ENCODE results near the gene DLG2. TPM values are rescaled to one million over a fixed set of nuclear protein-coding genes. Genes with fewer than 3 reads are reported as not detected.
"Not testable (repeated sequence)": the region's sequence is repeated elsewhere in the genome, so short reads cannot be mapped to it uniquely, and the experiment has no call there.

Gene DLG2
- total and polyA plus RNA-seq, 4 donors: 0.30 to 5.5 (median 0.68) TPM

GRCh38 chr11:83600661-83601060 lies 2026.5 kb downstream of the DLG2 start (continued):
- TF ChIP-seq NR2F2 (IDR thresholded peaks at IDR 0.05): no peak
- no peak for TF ChIP-seq HNF4A (conservative IDR thresholded peaks at IDR 0.05)
- no peak for TF ChIP-seq FOXA1 (IDR thresholded peaks at IDR 0.05)
- TF ChIP-seq EGR1 (IDR thresholded peaks at IDR 0.05; ENCODE audit: low read depth in 2 of 2): no peak

- WGBS: 89% methylated on average over 3 of the region's 3 CpGs
- DNase-seq (ENCODE audit: low spot score): no peak
- TF ChIP-seq MAX (IDR thresholded peaks at IDR 0.05) (no peak), FOXA1 (IDR thresholded peaks at IDR 0.05) (no peak), JUND (IDR thresholded peaks at IDR 0.05) (no peak), GABPA (IDR thresholded peaks at IDR 0.05 in 1 of 2, conservative IDR thresholded peaks at IDR 0.05 in 1 of 2) (no peak), CTCF (IDR thresholded peaks at IDR 0.05; ENCODE audit: low read depth, low read length, missing input control) (no peak)
- H3K27me3 ChIP-seq (ENCODE audit: control insufficient read depth in 4 of 4, insufficient read depth in 4 of 4, low read length in 3 of 4): no peaks in the 10 kb centered on the region
- H3K9me3 ChIP-seq (ENCODE audit: control insufficient read depth in 4 of 4, low read length in 3 of 4): no peaks in the 10 kb centered on the region
- no peak overlapping the region for H3K9ac ChIP-seq (ENCODE audit: low read depth in 1 of 2, low read length in 2 of 2)
- H3K27ac ChIP-seq (ENCODE audit: low read depth in 1 of 2, low read length in 2 of 2): no peak overlapping the region
- H3K4me1 ChIP-seq (ENCODE audit: control insufficient read depth in 4 of 4, insufficient read depth in 4 of 4, low read length in 3 of 4): no peaks in the 10 kb centered on the region
- H3K4me3 ChIP-seq (ENCODE audit: low read depth in 1 of 3, low read length in 3 of 3): no peak overlapping the region
- H3K36me3 ChIP-seq (ENCODE audit: control insufficient read depth in 4 of 4, insufficient read depth in 3 of 4, low read depth in 1 of 4, low read length in 3 of 4): no peaks in the 10 kb centered on the region
These were observed 2028.1 kb downstream of the DLG2 start for GRCh38 chr11:83599066-83599465.

- not testable (repeated sequence) for H3K27me3 ChIP-seq (ENCODE audit: control insufficient read depth in 4 of 4, insufficient read depth in 4 of 4, low read length in 3 of 4); H3K9me3 ChIP-seq (ENCODE audit: control insufficient read depth in 4 of 4, low read length in 3 of 4); H3K4me1 ChIP-seq (ENCODE audit: control insufficient read depth in 4 of 4, insufficient read depth in 4 of 4, low read length in 3 of 4); H3K36me3 ChIP-seq (ENCODE audit: control insufficient read depth in 4 of 4, insufficient read depth in 3 of 4, low read depth in 1 of 4, low read length in 3 of 4); H3K27ac ChIP-seq (ENCODE audit: low read depth in 1 of 2, low read length in 2 of 2); H3K4me3 ChIP-seq (ENCODE audit: low read depth in 1 of 3, low read length in 3 of 3); H3K9ac ChIP-seq (ENCODE audit: low read depth in 1 of 2, low read length in 2 of 2); DNase-seq (ENCODE audit: low spot score)
- 67% methylated on average over 12 of the region's 14 CpGs for WGBS
These were observed 2039.3 kb downstream of the DLG2 start for GRCh38 chr11:83587797-83588196.

- no peak for DNase-seq (ENCODE audit: low spot score)
- WGBS: 91% methylated on average over 3 of the region's 3 CpGs
- H3K4me3 ChIP-seq (ENCODE audit: low read depth in 1 of 3, low read length in 3 of 3): no peak overlapping the region
- no peaks in the 10 kb centered on the region for H3K36me3 ChIP-seq (ENCODE audit: control insufficient read depth in 4 of 4, insufficient read depth in 3 of 4, low read depth in 1 of 4, low read length in 3 of 4)
- no peak overlapping the region for H3K27ac ChIP-seq (ENCODE audit: low read depth in 1 of 2, low read length in 2 of 2)
- H3K9ac ChIP-seq (ENCODE audit: low read depth in 1 of 2, low read length in 2 of 2): no peak overlapping the region
- H3K4me1 ChIP-seq (ENCODE audit: control insufficient read depth in 4 of 4, insufficient read depth in 4 of 4, low read length in 3 of 4): no peaks in the 10 kb centered on the region
- H3K9me3 ChIP-seq (ENCODE audit: control insufficient read depth in 4 of 4, low read length in 3 of 4): no peaks in the 10 kb centered on the region
- H3K27me3 ChIP-seq (ENCODE audit: control insufficient read depth in 4 of 4, insufficient read depth in 4 of 4, low read length in 3 of 4): no peaks in the 10 kb centered on the region
- TF ChIP-seq HNF4G (IDR thresholded peaks at IDR 0.05) (no peak), ZBTB33 (IDR thresholded peaks at IDR 0.05) (no peak), HNF4A (conservative IDR thresholded peaks at IDR 0.05) (no peak), YY1 (IDR thresholded peaks at IDR 0.05) (no peak), RXRA (IDR thresholded peaks at IDR 0.05) (no peak), FOXA1 (IDR thresholded peaks at IDR 0.05) (no peak), NR2F2 (IDR thresholded peaks at IDR 0.05) (no peak), REST (IDR thresholded peaks at IDR 0.05) (no peak), ATF3 (IDR thresholded peaks at IDR 0.05) (no peak), RAD21 (IDR thresholded peaks at IDR 0.05) (no peak), MAX (IDR thresholded peaks at IDR 0.05) (no peak), EGR1 (IDR thresholded peaks at IDR 0.05; ENCODE audit: low read depth in 2 of 2) (no peak), FOXA2 (IDR thresholded peaks at IDR 0.05) (no peak), SP1 (IDR thresholded peaks at IDR 0.05) (no peak), TAF1 (conservative IDR thresholded peaks at IDR 0.05) (no peak), JUND (IDR thresholded peaks at IDR 0.05) (no peak), GABPA (IDR thresholded peaks at IDR 0.05 in 1 of 2, conservative IDR thresholded peaks at IDR 0.05 in 1 of 2) (no peak)
These were observed 2043.3 kb downstream of the DLG2 start for GRCh38 chr11:83583757-83584366.
